Thoracic aorta (tissue), 2 donors: ENCODE results near the gene ARID1A. TPM values are rescaled to one million over a fixed set of nuclear protein-coding genes. Genes with fewer than 3 reads are reported as not detected.

Experiments used
- ATAC-seq: fragments of 150-250 bp; one replicate; pipeline ENCODE4 v1.8.0; 2017; ENCODE audit warnings: low read depth; ENCODE audit not compliant: insufficient number of reproducible peaks, low FRiP score
- DNase-seq: peaks from one replicate; pipeline ENCODE4 v3.0.0-alpha.2; 2020; ENCODE audit warnings: low spot score
- H3K27ac ChIP-seq, 2 donors: fragments of 200-600 bp; sonication (generic); 1 replicate in 1 of 2; 2 replicates in 1 of 2; pipeline ENCODE4 v1.5.1; 2016; ENCODE audit warnings: mild to moderate bottlenecking in 2 of 2, moderate library complexity in 2 of 2
- H3K27me3 ChIP-seq: fragments of 200-600 bp; sonication (generic); replicated peaks from 2 replicates; pipeline ENCODE4 v1.6.0; 2016; ENCODE audit warnings: mild to moderate bottlenecking; ENCODE audit not compliant: insufficient read depth
- H3K36me3 ChIP-seq: fragments of 200-600 bp; sonication (generic); one replicate; pipeline ENCODE4 v1.5.1; 2016
- H3K4me1 ChIP-seq, 2 donors: fragments of 200-600 bp; sonication (generic); 1 replicate in 1 of 2; 2 replicates in 1 of 2; pipeline versions ENCODE4 v1.5.1 to v1.6.0; 2016; ENCODE audit warnings: low read depth in 2 of 2, mild to moderate bottlenecking in 1 of 2; ENCODE audit not compliant: control insufficient read depth in 1 of 2
- H3K4me3 ChIP-seq: fragments of 200-600 bp; sonication (generic); 2 replicates; pipeline ENCODE4 v1.5.1; 2016; ENCODE audit warnings: mild to moderate bottlenecking
- H3K9me3 ChIP-seq: fragments of 200-600 bp; sonication (generic); 2 replicates; pipeline ENCODE4 v1.5.1; 2016
- total RNA-seq, 2 donors: library from RNA; depleted of rRNA; stranded (reverse); fragments of >200 nt; gene quantifications; one replicate each; pipeline versions ENCODE4 v1.1.0 to v1.2.3, GENCODE V29; 2016
- TF ChIP-seq, protein P1 (sequence below): fragments of 200-600 bp; sonication (generic); IDR thresholded peaks from one replicate; pipeline ENCODE4 v1.5.1; 2019; ENCODE audit warnings: antibody characterized with exemption

ARID1A gene
- total RNA-seq, 2 donors from 2014 or later, result 53.6 to 69.2 TPM

- Histone ChIP-seq H3K9me3 (no peaks in the 10 kb centered on the region), H3K27ac (no peak overlapping the region), H3K4me1 (no peaks in the 10 kb centered on the region), H3K36me3 (no peaks in the 10 kb centered on the region), H3K27me3 (no peaks in the 10 kb centered on the region), H3K4me3 (no peak overlapping the region)
- DNase-seq (no peak), ATAC-seq (no peak)
- TF ChIP-seq, protein P1, sequence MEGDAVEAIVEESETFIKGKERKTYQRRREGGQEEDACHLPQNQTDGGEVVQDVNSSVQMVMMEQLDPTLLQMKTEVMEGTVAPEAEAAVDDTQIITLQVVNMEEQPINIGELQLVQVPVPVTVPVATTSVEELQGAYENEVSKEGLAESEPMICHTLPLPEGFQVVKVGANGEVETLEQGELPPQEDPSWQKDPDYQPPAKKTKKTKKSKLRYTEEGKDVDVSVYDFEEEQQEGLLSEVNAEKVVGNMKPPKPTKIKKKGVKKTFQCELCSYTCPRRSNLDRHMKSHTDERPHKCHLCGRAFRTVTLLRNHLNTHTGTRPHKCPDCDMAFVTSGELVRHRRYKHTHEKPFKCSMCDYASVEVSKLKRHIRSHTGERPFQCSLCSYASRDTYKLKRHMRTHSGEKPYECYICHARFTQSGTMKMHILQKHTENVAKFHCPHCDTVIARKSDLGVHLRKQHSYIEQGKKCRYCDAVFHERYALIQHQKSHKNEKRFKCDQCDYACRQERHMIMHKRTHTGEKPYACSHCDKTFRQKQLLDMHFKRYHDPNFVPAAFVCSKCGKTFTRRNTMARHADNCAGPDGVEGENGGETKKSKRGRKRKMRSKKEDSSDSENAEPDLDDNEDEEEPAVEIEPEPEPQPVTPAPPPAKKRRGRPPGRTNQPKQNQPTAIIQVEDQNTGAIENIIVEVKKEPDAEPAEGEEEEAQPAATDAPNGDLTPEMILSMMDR, result no peak
These were observed 119.1 kb downstream of the ARID1A start for GRCh38 chr1:26814893-26815292.

DNA sequence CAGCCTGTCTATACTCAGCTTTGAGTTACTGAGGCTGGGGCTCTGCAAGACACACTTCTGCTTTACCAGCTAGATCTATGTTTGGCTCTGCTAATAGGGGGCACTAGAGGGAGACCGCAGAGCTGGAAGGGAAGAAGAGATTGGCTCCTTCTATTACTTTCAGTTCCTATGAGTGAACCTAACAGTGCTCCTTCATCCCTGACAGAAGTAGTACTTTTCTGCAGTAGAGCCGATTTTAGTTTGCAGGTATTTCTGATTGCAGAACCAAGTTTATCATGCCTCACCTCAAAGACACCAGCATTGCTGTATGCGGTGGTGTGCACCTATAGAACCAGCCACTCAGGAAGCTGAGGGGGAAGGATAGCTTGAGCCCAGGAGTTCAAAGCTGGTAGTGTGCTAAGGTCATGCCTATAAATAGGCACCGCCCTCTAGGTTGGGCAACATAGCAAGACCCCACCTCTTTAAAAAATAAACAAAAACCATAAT, 125.0 kb downstream of the ARID1A start:
- ATAC-seq, result no peak
- TF ChIP-seq, protein P1, result no peak

GRCh38 chr1:26822737-26823395, 127.1 kb downstream of the ARID1A start:
- H3K9me3 ChIP-seq, result no peaks in the 10 kb centered on the region
- H3K27ac ChIP-seq, result no peak overlapping the region
- no peak overlapping the region for H3K4me3 ChIP-seq
- ATAC-seq, result no peak
- peaks cover 6 to 19% of the 10 kb centered on the region in 2 donors for H3K4me1 ChIP-seq
- no peaks in the 10 kb centered on the region for H3K36me3 ChIP-seq
- DNase-seq, result no peak
- TF ChIP-seq, protein P1, result no peak
- no peaks in the 10 kb centered on the region for H3K27me3 ChIP-seq

More for the DNA sequence above, 125.0 kb downstream of the ARID1A start:
- Histone ChIP-seq H3K4me1 (peaks cover 0 to 8% of the 10 kb centered on the region in 2 donors), H3K27me3 (no peaks in the 10 kb centered on the region), H3K36me3 (no peaks in the 10 kb centered on the region), H3K9me3 (no peaks in the 10 kb centered on the region), H3K27ac (no peak overlapping the region), H3K4me3 (no peak overlapping the region)
- no peak for DNase-seq

DNA sequence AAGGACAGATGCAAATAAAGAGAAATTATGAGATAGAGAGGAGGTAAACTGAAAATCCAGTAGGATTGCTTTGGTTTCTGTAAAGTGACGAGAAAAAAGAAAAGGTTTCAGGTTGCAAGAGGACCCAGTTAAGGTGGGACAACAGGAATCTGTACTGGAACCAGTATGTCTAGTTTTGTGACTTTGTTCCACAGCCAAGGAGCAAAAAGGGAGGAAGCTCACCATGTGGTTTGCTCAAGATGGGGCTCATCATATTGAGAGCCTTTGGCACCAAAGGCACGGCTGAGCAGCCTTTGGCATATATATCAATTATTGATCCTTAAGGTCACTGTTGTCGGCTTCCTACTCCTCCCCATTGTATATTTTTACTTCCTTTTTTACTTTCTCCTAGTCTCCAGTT, 128.9 kb downstream of the ARID1A start:
- Histone ChIP-seq H3K9me3 (no peaks in the 10 kb centered on the region), H3K27me3 (no peaks in the 10 kb centered on the region), H3K36me3 (no peaks in the 10 kb centered on the region), H3K27ac (no peak overlapping the region), H3K4me3 (no peak overlapping the region), H3K4me1 (peaks cover 14 to 36% of the 10 kb centered on the region in 2 donors)
- TF ChIP-seq, protein P1, result no peak
- ATAC-seq (no peak), DNase-seq (no peak)

DNA sequence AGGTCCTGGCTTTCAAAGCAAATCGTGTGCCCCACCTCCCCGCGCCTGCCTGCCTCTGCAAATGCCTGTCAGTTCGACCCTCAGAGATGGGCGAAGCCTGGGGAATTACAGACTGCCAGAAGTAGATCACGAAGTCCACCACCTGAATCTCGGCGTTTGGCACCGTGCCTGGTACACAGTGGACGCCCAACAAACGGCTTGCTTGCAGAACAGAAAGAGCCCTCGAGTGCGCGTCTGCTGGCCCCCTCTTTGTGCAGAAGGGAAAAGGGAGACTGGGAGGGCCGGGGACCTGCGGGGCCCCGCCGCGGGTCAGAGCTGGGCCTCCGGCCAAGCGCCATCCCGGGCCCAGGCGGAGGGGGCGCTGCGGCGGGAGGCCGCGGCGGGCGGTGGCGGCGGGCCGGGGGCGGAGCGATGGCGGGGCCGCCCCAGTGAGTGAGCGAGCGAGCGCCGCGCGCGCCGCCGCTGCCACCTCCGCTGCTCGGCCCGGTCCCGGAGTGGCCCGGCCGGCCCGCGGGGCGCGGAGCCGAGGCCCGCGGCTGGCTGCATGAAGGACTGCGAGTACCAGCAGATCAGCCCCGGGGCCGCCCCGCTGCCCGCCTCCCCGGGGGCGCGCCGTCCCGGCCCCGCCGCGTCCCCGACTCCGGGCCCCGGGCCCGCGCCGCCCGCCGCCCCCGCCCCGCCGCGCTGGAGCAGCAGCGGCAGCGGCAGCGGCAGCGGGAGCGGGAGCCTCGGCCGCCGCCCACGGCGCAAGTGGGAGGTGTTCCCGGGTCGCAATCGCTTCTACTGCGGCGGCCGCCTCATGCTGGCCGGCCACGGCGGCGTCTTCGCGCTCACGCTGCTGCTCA, 130.7 kb downstream of the ARID1A start, which contains the start of gene ZDHHC18:
TSS of gene ZDHHC18 (plus strand) at position 428 of the 845 bp plus-strand sequence. CDS start at position 545, 117 bp downstream.
- Histone ChIP-seq H3K36me3 (no peaks in the 10 kb centered on the region), H3K4me3 (peak within 1 kb of the TSS; percentile 83), H3K9me3 (no peaks in the 10 kb centered on the region), H3K27ac (peak within 1 kb of the TSS; percentile 65 to 66), H3K27me3 (no peaks in the 10 kb centered on the region), H3K4me1 (peaks cover 14 to 37% of the 10 kb centered on the region in 2 donors)
- TF ChIP-seq, protein P1, result peak; percentile 24
- ATAC-seq, result peak; percentile 47
- DNase-seq, result no peak
